Ovary (tissue), 3 donors: Measurements from ENCODE around the gene LCNL1.

Experiments
- CTCF ChIP-seq, 3 donors: fragments of 450-650 bp in 2 of 3; fragments of 200-600 bp in 1 of 3; IDR thresholded peaks; one replicate each; pipeline versions ENCODE4 v1.5.1 to v1.8.0; 2016 to 2022; ENCODE audit warnings: antibody characterized with exemption in 3 of 3, mild to moderate bottlenecking in 1 of 3
- EP300 ChIP-seq: sonication (generic); formaldehyde crosslinking; IDR thresholded peaks from one replicate; pipeline ENCODE4 v1.6.1; 2017; ENCODE audit warnings: antibody characterized with exemption
- POLR2A ChIP-seq: fragments of 450-650 bp; IDR thresholded peaks from one replicate; pipeline ENCODE4 v1.6.1; 2017; ENCODE audit warnings: antibody characterized with exemption, mild to moderate bottlenecking, moderate library complexity
- donor health status: DM: no; HTN: no; CAD: no.

GRCh38 chr9:137032858-137033257, 50.1 kb downstream of the LCNL1 start:
- TF ChIP-seq CTCF (IDR thresholded peaks at IDR 0.05) (no peak), POLR2A (no peak), EP300 (no peak)
